Activated CD4-positive, CD25-positive, alpha-beta regulatory T cell treated with anti-CD3 and anti-CD28 coated beads, Interleukin-2, amount 50 U/mL, for 16 hours (primary cell): ENCODE measurements around the gene PLEKHM3.
"Not testable (repeated sequence)": the region's sequence is repeated elsewhere in the genome, so short reads cannot be mapped to it uniquely, and the experiment has no call there.

Experiments
- DNase-seq: peaks from one replicate; pipeline ENCODE4 v3.0.0-alpha.2; 2020; ENCODE audit warnings: low read depth, low spot score

Gene PLEKHM3

DNA sequence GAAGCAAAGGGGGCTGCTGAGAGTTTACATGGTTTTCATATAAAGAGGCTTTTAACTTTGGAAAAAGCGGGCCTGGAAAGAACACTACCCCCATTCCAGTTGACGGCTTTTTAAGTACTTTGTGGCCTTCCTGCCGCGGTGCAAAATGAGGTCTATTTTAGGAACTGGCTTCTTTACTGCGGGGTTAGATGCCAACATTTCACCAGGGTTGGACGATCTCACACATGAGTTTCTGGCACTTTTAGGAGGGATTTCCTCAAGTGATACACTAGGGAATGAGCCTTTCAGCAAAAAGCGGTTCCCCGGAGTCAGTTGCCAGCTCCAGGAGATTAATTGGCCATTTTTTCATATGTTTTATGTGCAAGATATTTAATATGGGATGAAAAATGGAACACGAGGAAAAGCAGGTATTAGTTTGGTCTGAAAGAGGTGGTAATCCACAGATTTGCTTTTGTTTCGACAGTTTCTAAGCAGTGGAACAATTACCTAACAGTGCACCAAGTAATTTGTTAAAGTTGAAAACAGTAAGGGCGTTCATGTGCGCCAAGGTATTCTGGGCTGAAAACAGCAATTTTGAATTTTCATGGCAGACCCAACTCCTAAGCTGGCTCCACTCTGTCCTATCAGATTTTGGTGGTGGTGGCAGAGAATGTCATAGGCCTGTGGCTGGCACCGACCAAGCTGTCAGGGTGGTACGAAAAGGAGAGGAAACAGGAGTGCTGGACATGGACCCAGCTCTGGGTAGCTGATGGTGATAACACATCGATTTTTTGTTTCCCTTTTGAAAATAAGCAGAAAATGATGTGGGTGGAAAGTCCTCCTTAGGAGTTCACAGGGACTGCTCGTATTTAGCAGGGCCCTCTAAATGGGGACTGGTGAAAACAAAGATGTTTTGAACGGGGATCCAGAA, 200.0 kb downstream of the PLEKHM3 start:
- no peak for DNase-seq

DNA sequence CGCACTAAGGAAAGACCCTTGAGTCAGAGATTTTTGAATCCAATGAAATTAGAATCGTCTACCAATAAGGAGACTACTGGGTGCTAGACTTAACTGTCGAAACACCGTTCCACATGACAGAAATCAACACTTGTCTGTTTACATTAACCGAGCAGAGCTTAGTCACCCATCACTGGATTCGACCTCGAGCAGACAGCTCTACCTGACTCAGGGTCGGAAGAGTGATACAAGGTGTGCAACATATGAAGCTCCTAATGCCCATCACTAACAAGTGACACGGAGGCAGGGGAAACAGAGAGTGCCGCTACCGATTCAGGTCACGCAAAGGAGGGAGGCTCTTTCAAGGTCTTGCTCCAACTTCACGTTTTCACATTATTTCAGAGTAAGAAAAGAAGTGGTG, 201.5 kb downstream of the PLEKHM3 start:
- DNase-seq, result no peak

DNA sequence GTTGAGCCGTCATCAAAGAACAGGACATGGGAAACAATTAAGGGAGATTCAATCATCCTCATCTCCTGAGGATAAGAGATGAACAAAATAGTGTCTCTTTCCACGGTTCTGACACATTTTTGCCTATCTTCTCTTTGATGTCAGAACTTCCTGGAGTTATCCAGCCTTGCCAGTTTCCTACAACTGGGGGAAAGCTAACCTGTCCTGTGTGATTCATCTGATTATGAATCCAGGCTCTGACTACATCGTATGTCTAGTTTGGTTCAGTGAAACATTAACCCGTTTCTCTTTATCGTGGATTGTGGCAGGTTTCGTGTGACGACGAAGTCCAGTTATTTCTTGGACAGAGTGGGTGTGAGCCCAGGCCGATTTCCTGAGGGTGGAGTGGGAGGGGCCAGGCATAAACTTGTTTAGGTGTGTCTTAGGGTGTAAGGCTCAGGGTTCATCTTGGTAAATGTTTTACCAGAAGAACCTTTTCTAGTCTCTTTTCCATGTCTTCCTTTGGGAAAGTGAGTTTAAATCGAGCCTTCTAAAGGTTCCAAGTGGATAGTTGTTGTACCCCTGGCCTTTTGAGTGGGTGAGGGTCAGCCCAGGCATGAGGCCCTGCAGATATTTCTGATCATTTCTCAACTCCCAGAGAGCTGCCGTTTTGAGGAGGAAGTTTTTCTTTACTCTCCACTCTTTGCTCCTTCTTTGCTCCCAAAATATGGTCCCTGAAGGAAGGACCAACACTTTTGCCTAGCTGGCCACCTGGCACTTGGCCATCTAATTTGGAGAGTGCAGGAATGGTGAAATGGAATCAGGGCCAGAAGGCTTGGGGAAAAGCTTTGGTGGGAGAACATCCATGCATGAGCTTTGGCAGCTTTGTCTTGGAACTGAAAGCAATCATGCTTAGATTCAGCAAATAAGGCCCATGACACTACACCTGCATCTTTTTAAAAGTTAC, 205.2 kb downstream of the PLEKHM3 start:
- no peak for DNase-seq

DNA sequence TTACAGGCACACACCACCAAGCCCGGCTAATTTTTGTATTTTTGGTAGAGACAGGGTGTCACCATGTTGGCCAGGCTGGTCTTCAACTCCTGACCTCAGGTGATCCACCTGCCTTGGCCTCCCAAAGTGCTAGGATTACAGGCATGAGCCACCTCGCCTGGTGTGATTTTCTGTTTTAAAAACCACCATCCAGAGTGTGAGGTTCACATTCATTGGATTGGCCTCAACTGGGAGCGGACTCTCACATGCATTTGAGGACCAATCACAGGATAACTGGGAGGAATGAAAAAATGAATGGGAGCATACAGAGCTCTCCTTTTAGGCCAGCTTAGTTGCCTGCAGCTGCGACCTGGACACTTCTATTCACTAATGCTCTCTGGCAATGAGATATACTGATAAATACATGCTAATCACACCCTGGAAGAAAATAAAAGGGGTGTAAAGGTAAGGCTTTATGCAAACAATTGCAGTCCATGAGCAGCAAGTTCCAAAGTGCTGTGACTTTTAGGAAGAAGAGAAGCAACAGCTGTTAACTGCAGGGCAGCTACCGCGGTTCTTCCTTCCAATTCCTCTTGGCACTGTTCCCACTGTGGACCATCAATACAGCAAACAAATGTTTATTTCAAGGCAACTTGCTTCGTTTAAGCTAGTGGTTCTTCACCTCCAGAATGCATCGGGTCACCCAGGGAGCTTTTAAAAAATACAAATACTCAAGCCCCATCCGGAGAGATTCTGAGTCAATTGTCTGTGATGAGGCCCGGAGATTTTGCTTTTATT, 206.1 kb downstream of the PLEKHM3 start:
- DNase-seq, result no peak

DNA sequence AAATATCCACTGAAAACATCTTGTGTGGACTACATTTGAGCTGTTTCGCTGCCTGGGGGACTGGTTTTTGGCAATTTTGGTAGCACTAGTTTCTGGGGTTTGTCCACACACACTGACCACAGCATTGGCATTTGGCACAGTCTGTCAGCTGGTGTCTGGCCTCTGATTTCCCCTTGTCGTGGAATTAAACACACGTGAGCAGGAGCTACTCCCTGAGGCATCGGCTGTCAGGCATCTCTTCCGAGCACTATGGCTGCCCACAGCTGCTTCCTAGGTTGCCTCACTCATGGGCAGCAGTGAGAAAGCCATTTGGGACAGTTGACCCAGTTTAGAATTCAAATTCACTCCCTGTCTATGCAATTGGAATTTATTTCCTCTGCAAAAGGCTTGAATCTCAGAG, 208.8 kb downstream of the PLEKHM3 start:
- no peak for DNase-seq

- DNase-seq, result no peak
Observed at GRCh38 chr2:207815254-207815653, 210.1 kb downstream of the PLEKHM3 start.

- DNase-seq, result no peak
Observed at GRCh38 chr2:207813942-207814341, 211.4 kb downstream of the PLEKHM3 start.

DNA sequence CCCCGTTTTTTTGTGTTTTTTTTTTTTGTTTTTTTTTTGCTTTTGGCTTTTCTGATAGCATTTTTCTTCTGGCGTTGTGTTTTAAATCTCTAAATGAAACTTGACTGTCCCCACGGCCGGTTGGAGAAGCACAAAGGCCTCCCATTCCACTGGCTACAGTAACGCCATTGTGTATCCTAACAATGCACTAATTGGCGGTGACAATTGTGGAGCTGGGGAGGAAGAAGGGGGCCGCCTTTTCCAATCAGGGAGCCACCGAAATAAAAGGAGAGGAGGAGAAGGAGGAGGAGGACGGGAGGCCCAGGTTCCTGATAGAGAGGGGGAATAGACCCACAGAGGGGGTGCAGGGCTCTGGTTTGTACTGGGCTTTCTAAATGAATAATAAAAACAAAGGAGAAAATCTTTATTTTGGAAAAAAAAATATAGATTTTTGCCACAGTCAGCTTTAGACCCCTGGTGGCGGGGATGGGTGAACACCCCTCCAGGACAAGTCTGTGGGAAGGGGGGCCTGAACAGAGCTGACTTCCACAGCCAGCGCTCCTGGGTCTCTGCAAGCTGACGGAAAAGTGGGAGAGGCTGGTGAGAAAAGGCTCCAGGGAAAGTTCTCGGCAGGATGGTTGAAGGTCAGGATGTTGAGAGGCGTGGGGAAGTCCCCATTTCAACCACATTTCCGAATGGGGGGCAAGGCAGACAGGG, 212.0 kb downstream of the PLEKHM3 start:
- DNase-seq, result no peak

GRCh38 chr2:207812726-207813080, 212.6 kb downstream of the PLEKHM3 start:
- no peak for DNase-seq

- DNase-seq, result no peak
Observed at GRCh38 chr2:207812058-207812725, 213.1 kb downstream of the PLEKHM3 start.

- not testable (repeated sequence) for DNase-seq
Observed at GRCh38 chr2:207811658-207812057, 213.7 kb downstream of the PLEKHM3 start.

- no peak for DNase-seq
Observed at GRCh38 chr2:207810200-207810788, 215.0 kb downstream of the PLEKHM3 start.

DNA sequence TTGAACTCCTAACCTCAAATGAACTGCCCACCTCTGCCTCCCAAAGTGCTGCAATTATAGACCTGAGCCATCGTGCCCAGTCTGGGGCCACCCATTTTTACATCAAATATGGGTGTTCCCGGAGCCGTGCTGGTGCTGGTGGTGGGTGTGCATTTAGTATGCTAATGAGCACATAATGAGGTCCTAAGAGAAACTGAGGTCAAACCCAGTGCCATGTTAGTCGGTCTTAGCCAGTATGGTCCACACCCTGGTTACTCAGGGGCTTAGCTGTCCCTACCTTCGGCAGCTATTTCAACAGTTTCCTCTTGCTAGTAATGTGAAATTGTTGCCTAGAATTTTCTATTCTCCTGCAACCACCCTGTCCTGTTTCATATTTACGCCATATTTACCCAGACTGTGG, 217.2 kb downstream of the PLEKHM3 start:
- no peak for DNase-seq

DNA sequence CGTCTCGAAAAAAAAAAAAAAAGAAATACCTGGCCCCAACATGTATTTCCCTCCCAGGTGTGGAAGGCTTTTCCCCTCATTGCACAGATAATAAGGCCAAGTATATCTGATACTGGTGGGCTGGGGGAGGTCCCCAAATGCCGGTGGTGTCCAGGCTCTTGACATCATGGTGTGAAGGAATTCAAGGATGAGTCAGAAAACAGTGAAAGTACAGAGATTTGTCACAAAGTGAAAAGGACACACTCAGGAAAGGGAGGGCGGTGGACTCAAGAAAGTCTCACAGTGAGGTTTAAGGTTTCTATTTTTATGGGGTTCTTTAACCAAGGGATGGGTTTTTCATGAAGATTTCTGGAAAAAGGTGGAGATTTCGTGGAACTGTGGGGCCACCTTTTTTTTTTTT, 217.8 kb downstream of the PLEKHM3 start:
- DNase-seq, result no peak

GRCh38 chr2:207805566-207806226, 219.6 kb downstream of the PLEKHM3 start:
- no peak for DNase-seq

DNA sequence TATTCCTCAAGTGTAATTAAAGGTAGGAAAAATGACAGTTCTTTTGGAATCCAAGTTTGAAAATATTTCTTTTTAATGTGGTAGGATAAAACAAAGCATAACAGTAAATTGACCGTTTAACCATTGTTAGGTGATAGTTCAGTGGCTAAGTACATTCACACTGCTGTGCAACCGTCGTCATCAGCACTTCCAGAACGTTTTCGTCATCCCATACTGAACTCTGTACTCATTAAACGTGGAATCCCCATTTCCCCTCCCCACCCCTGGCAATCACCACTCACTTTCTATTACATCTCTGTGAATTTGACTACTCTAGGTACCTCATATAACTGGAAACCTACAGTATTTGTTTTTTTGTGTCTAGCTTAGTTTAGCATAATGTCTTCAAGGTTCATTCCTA, 222.7 kb downstream of the PLEKHM3 start:
- DNase-seq, result no peak

- no peak for DNase-seq
Observed at GRCh38 chr2:207801259-207801658, 224.1 kb downstream of the PLEKHM3 start.

GRCh38 chr2:207796585-207797350, 228.6 kb downstream of the PLEKHM3 start:
- no peak for DNase-seq

GRCh38 chr2:207792244-207792785, 233.0 kb downstream of the PLEKHM3 start:
- DNase-seq, result no peak
